Effector memory CD4-positive, alpha-beta T cell (primary cell): ENCODE measurements around the gene FTCDNL1.
A peak's percentile ranks its signal among the peaks of the same experiment; 100 is the strongest.

Experiments
- DNase-seq, 3 donors: peaks; one replicate each; pipeline ENCODE4 v3.0.0-alpha.2; 2020
- H3K27ac ChIP-seq: 2 replicates; pipeline ENCODE4 v1.7.0; 2013; ENCODE audit warnings: mild to moderate bottlenecking, low read length, moderate library complexity; ENCODE audit not compliant: insufficient read depth, poor library complexity, severe bottlenecking
- H3K27me3 ChIP-seq: replicated peaks from 2 replicates; pipeline ENCODE4 v1.7.0; 2013; ENCODE audit warnings: mild to moderate bottlenecking, low read length; ENCODE audit not compliant: insufficient read depth, control insufficient read depth, poor library complexity, severe bottlenecking
- H3K36me3 ChIP-seq: 2 replicates; pipeline ENCODE4 v1.7.0; 2013; ENCODE audit warnings: mild to moderate bottlenecking, low read length, moderate library complexity; ENCODE audit not compliant: control insufficient read depth, insufficient read depth
- H3K4me1 ChIP-seq: 2 replicates; pipeline ENCODE4 v1.7.0; 2013; ENCODE audit warnings: low read length, mild to moderate bottlenecking; ENCODE audit not compliant: control insufficient read depth, insufficient read depth, poor library complexity, severe bottlenecking
- H3K4me3 ChIP-seq: 2 replicates; pipeline ENCODE4 v1.7.0; 2013; ENCODE audit warnings: low read length, low read depth, mild to moderate bottlenecking; ENCODE audit not compliant: insufficient read depth, poor library complexity, severe bottlenecking
- H3K9me3 ChIP-seq: 2 replicates; pipeline ENCODE4 v1.7.0; 2013; ENCODE audit warnings: mild to moderate bottlenecking, low read length, moderate library complexity; ENCODE audit not compliant: control insufficient read depth

The FTCDNL1 gene

DNA sequence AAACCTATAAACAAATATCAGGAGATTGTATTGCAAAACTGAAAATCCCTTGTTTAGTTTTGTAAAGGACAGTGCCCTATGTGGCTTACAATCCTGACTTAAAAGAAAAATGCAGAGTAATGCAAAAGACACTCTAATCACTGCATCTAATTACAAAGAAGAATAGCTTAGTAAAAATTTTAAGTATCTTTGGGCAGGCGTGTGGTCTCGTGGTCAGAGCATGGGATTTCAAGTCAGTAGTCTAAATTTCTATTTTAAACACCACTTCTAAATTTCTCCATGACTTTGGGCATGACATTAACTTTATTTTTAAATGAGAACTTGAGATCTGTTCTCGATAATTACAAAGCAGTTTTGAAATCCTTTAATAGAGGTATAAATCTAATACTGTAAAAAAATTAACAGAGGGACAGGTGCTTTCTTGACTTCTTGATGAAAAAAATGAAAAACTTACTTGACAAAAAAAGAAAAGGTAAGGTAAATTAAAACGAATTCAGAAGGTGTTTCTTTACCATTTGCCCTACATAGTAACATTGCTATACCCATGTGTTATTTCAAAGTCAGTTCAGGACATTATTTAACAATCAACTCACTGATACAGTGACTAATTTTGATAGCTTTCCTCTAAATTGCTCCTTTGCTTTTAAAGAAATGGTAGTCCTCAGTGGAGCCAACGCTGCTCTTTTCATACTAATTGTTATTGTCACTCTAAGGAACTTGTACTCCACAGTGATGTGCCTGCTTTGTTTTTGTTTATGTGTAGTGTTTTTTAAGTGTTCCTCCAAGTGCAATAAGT is 17.6 kb upstream of the FTCDNL1 start:
- Histone ChIP-seq H3K4me3 (no peak overlapping the region), H3K36me3 (no peaks in the 10 kb centered on the region), H3K27ac (no peak overlapping the region), H3K9me3 (no peaks in the 10 kb centered on the region), H3K4me1 (no peaks in the 10 kb centered on the region), H3K27me3 (peaks cover 8% of the 10 kb centered on the region)
- no peak for DNase-seq

DNA sequence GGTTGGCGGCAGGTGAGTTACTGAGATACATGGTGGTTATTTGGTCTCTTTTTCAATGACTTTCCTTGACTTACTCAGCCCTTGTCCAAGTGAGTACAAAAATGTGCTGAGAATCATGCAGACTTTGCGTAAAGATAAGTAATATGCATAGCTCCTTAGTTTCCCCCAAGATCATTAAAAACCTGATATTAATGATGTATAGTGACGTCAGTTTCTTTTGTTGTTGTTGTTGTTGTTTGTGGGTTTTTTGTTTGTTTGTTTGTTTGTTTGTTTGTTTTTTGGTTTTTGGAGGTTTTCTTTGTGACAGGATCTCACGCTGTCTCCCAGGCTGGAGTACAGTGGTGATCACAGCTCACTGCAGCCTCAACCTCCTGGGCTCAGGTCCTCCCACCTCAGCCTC is 14.9 kb upstream of the FTCDNL1 start:
- no peaks in the 10 kb centered on the region for H3K9me3 ChIP-seq
- no peak overlapping the region for H3K4me3 ChIP-seq
- H3K4me1 ChIP-seq = no peaks in the 10 kb centered on the region
- H3K27ac ChIP-seq = no peak overlapping the region
- no peak for DNase-seq
- no peaks in the 10 kb centered on the region for H3K36me3 ChIP-seq
- H3K27me3 ChIP-seq = peaks cover 8% of the 10 kb centered on the region

DNA sequence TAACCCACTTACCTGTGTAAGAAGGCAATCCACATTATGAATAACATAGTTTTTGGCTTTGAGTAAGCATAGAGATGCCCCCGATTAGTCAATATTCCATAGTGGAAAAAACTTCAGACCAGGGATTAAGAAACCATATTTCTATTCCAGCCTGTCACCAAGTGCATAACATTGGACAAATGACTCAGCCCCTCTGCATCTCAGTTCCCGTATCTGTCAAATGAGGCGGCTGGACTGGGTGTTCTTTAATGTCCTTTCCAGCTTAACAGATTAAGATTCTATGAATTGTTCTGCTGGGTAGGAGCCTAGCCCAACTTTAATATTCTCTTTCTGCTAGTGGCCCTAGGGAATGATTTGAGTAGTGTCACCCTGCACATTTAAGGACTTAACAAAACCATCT is 11.8 kb upstream of the FTCDNL1 start:
- peaks cover 3% of the 10 kb centered on the region for H3K27me3 ChIP-seq
- H3K4me1 ChIP-seq = no peaks in the 10 kb centered on the region
- no peaks in the 10 kb centered on the region for H3K9me3 ChIP-seq
- no peak overlapping the region for H3K27ac ChIP-seq
- no peak overlapping the region for H3K4me3 ChIP-seq
- DNase-seq = no peak
- no peaks in the 10 kb centered on the region for H3K36me3 ChIP-seq

DNA sequence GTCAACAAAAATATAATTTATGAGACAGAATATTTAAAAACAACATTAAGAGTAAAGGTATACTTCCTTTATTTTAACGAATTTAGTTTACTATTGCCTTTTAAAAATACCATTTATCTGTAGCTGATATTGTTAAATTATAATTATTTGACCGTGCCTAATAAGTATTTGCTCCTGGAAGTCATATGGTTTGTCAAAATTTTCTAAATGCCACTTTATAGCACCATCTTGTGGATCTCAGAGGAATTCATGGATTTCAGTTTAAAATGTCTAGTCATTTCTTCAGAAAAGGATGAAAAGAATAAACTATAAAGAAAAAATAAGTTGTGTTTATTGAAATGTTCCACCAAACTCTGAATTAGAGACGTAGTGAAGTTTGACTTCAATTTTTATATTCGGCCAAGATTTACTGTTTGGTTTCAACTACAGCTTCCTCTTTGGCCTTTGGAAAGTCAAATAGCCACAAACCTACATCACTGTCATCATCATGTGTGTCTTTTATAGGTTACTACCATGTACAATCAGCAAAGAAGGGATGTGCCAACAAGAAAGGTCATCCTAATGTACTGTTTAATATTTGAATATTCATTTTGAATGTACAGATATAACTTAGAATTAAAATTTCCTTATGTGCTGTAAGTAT is 10.3 kb upstream of the FTCDNL1 start:
- Histone ChIP-seq H3K4me3 (no peak overlapping the region), H3K27ac (no peak overlapping the region), H3K4me1 (no peaks in the 10 kb centered on the region), H3K27me3 (no peaks in the 10 kb centered on the region), H3K9me3 (no peaks in the 10 kb centered on the region), H3K36me3 (no peaks in the 10 kb centered on the region)
- no peak for DNase-seq

DNA sequence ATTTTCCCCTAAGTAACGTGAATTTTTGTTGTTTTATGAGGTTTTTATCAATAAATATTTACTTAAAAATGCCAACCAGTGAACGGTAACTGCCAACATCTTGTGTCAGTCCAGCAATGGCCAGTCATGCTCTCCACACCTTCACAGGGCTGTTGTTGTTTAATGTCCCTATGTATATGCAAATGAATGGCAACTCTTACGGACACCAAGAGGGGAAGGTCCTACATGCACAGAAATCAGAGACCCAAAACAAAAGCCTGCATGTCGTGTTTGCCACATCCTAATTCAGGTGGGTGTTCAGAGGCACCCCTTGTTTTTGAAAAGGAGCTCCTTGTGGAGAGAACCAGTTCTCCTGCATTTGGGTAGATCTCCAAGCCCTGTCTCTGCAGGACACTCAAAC is 4.8 kb upstream of the FTCDNL1 start:
- H3K9me3 ChIP-seq = no peaks in the 10 kb centered on the region
- no peak overlapping the region for H3K4me3 ChIP-seq
- H3K27ac ChIP-seq = no peak overlapping the region

DNA sequence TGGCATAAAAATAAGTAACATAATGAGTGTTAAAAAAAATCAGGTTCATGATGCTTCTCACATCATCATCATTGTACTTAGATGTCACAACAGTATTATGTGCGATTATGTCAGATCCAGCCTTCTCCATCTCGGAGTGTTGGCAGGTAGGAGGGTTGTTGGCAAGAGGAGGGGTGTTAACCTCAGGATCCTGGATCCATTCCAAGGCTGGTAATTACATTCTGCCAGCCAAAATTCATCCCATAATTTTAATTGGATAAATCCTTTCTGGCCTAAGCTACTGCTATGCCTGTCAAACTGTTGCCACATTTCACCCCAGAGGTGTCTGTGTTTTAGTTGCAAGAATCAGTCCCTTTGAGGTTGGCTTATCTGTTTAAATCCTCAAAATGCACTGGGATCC is 891 bp upstream of the FTCDNL1 start:
- no peak overlapping the region for H3K4me3 ChIP-seq
- H3K36me3 ChIP-seq = no peaks in the 10 kb centered on the region
- H3K4me1 ChIP-seq = peaks cover 10% of the 10 kb centered on the region
- H3K27ac ChIP-seq = no peak overlapping the region
- H3K9me3 ChIP-seq = no peaks in the 10 kb centered on the region
- H3K27me3 ChIP-seq = no peaks in the 10 kb centered on the region
- DNase-seq = no peak

More for the DNA sequence above, 4.8 kb upstream of the FTCDNL1 start:
- Histone ChIP-seq H3K27me3 (no peaks in the 10 kb centered on the region), H3K4me1 (peaks cover 4% of the 10 kb centered on the region), H3K36me3 (no peaks in the 10 kb centered on the region)
- no peak for DNase-seq

DNA sequence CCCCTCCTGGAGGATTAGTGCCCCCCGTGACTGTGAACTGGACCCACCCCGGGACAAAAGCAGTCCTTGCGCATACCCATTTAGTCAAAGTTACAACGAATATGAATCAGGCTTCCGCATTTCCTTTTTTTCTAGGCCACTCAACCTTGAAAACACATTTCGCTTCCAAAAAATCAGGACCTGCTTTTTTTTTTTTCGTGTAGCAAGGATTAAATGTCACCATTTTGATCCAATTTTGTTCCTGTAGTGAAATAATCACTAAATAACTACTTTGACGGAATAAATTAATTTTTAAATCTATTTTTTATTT is 464 bp upstream of the FTCDNL1 start:
- DNase-seq = no peak
- Histone ChIP-seq H3K27me3 (no peaks in the 10 kb centered on the region), H3K27ac (no peak overlapping the region)

DNA sequence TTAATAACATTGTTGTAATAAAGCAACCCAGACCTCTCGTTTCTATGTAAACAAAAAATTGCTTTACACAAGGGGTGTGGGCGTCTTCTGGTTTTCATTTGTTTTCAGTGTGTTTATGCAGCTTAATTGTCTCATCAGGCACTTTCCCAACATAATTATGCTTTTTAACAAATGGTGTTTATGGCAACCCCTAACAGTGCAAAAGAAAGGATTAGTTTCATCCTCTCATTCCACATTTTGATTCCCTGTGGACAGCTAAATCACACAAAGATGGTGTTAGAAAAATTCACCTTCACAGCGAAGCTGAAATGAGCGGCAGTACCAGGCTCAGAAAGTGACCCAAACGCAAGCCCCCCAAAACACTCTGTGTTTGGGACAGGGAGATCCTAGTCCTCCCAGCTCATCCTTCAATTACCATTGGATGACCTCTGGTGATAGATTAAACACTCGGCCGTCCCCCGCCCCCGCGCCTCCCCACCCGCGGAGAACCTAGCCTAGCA is 724 bp downstream of the FTCDNL1 start:
- Histone ChIP-seq H3K36me3 (no peaks in the 10 kb centered on the region), H3K27ac (no peak overlapping the region), H3K4me1 (peaks cover 10% of the 10 kb centered on the region), H3K4me3 (peak overlapping the region; percentile 80), H3K9me3 (no peaks in the 10 kb centered on the region), H3K27me3 (no peaks in the 10 kb centered on the region)
- no peak for DNase-seq

More for the DNA sequence above, 464 bp upstream of the FTCDNL1 start:
- no peaks in the 10 kb centered on the region for H3K9me3 ChIP-seq
- peaks cover 10% of the 10 kb centered on the region for H3K4me1 ChIP-seq
- H3K36me3 ChIP-seq = no peaks in the 10 kb centered on the region
- peak overlapping the region; percentile 80 for H3K4me3 ChIP-seq

DNA sequence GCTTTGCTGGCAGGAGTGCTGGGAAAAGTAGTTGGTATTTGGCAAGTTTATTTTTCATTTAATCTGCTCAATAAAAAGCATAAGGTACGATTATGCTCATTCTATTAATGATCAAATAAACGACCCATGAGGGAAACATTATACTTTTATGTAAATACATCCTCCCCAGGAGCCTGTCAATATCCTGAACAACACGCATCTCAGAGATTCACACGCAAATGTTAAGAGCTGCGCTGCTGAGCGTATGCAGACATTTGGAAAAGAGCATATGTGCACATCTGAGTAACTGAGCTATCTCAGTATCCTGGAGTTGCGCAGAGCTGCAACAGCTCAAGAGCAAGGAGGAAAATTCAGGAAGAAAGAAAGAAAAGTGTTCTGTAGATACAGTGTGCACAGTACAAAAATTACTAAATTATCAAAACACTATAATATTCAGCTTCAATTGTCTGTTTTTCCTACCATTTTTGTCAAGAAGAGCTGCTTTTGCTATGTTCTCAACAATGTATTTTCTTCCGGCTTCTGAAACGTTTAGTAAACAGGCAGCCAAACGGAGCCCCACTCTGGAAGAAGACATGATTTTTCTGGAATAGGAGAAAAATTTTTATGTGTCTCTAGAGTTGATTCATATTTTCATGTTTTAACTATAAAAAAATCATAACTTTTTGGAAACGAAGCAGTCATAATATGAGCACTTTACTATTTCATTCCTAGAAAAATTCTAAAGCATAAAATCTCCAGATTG is 2.4 kb downstream of the FTCDNL1 start:
- Histone ChIP-seq H3K4me3 (no peak overlapping the region), H3K27ac (no peak overlapping the region), H3K9me3 (no peaks in the 10 kb centered on the region), H3K36me3 (no peaks in the 10 kb centered on the region), H3K27me3 (no peaks in the 10 kb centered on the region), H3K4me1 (peaks cover 10% of the 10 kb centered on the region)
- DNase-seq = no peak
